ENCODE results near the gene NT5E.
"Not testable (repeated sequence)": the region's sequence is repeated elsewhere in the genome, so short reads cannot be mapped to it uniquely, and the experiment has no call there.

NT5E gene

DNA sequence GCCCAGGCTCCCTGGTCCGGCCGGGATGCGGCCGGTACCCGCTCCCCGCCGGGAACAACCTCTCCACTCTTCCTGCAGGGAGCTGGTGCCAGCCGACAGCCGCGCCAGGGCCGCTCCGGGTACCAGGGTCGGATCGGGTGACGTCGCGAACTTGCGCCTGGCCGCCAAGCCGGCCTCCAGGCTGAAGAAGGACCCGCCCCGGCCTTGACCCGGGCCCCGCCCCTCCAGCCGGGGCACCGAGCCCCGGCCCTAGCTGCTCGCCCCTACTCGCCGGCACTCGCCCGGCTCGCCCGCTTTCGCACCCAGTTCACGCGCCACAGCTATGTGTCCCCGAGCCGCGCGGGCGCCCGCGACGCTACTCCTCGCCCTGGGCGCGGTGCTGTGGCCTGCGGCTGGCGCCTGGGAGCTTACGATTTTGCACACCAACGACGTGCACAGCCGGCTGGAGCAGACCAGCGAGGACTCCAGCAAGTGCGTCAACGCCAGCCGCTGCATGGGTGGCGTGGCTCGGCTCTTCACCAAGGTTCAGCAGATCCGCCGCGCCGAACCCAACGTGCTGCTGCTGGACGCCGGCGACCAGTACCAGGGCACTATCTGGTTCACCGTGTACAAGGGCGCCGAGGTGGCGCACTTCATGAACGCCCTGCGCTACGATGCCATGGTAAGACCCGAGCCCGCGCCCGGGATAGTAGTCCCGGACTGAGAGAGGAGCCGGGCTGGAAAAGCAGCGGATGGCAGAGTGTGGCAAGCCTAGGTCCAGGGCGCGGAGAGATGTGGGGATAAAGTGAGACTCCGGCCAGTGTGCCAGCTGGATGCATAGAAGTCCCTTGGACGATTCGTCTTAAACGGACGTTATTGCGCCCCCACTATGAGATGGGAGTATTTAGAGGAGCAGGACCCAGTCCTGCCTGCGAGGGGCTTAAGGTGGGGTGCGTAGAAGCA, at the start of gene NT5E:
NT5E (plus strand) TSS at position 266 of the 942 bp plus-strand sequence; CDS start at position 323, 57 bp downstream.
- DNase-seq (ENCODE audit: low read depth): no peak

DNA sequence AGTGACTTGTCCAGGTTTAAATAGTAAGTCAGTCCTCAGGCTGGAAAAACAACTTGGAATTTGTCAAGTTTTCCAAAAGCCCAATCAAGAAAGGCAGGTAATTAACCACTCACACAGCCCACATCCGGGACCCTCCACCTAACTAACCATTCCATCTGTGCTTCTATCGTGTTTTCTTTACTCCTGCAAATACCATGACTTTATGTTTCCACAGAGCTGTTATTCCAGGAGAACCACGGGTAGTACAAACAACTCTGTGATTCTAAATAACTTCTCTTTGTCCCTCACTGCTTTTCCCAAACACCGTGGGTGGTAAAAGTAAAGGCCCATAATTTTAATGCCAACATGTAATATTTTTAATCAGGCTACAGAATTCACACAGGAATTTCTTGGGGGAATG, 49.6 kb upstream of the NT5E start:
- DNase-seq (ENCODE audit: low read depth): no peak

DNA sequence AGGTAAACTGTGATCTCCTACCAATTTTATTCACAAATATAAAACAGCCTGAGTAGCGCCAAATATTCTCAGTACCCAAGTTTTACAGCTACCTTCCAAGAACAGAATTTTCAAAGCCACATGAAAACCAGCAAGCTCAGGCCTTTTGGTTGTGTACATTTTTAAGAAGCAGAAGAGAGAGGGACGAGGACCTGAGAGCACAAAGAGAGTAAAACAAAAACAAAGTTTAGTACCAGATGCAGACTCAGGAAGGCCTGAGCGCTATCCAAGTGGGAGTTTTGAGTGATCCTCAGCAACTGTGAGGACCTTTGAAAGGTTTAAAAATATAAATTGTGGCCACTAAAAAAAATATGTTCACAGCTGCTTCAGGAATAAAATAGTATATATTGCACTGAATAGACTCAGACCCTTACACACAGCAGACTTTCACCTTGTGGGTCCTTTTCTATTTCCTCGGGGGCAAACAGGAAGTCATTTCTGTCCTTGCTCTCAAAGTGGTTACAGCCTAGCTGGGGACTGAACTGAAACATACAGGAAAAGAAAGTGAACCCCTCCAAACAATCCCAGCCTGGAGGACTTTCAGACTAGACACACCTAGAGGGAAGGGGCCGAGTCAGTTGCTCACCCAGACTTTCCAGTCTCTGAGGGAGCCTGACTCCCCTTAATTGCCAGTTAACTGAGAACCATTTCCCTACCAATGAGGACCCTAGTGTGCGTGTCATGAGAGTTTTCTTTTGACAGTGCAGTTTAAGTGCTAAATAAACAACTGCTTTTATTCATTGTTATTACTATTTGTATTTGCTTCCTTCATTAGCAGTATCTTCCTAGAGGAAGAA, 48.5 kb upstream of the NT5E start:
- no peak for DNase-seq (ENCODE audit: low read depth)

DNA sequence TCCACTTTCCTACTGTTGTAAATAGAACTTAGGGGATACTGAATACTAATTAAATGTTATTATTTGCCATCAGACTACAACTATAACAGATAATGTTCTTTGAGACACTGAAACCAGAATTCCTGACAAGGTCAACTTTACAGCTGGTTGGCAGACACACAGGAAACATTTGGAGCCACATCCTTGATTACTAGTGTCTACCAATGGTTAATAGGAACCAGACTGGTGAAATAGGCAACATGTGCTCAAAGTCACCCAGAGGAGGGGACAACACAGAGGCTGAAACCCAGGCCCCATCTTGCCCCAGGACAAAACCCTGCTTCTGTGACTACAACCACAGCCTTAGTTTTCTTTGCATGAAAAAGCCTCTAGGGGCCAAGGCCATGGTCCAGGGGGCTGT, 47.8 kb upstream of the NT5E start:
- no peak for DNase-seq (ENCODE audit: low read depth)

DNA sequence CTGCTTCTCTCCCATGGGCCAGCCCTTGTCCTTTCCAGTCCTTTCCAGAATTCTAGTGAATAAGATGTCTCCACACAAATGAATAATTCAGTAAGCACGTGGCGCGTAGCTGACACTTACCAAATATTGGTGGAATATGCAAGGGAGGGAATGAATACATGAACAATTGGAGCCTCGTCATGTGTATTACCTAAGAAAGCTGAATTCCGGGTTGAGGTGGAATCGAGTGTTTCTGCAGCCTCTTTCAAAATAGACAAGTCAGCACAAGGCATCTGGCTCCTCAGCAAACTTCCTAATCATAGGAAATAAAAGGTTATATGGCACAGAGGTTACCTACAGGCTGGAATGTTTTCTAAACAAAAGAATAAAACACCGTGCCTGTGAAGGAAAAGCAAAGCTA, 47.0 kb upstream of the NT5E start:
- DNase-seq (ENCODE audit: low read depth): no peak

DNA sequence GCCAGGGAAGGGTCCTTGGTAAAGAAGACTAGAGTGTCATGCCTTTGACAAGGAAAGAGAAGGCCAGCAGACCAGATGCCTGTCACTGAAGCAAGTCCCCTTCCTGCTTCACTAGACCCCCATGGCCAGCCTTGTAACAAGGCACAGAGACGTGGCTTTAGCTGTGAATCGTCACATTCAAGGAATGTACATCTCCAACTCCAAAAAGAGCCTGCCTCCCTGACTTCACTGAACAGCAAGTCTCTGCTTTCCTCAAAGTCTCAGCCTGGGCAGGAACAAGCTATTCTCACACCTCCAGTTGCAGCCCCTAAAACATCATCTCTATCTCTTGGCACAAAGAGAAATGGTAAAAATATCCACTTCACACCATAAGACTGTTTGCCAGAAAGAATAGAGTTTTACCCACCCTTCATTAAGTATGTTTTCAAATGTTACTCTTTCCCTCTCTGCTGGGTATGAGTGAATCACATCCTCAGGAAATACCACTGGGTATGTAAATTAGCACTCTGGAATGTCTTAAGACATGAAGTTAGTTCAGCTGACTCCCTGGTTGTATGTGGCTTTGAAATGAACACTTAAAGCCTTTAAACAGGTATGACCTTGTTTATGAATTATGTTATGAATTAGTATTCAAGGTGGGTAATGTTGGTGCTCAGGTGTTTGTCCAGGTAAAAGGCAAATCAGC, 46.4 kb upstream of the NT5E start:
- DNase-seq (ENCODE audit: low read depth): no peak

DNA sequence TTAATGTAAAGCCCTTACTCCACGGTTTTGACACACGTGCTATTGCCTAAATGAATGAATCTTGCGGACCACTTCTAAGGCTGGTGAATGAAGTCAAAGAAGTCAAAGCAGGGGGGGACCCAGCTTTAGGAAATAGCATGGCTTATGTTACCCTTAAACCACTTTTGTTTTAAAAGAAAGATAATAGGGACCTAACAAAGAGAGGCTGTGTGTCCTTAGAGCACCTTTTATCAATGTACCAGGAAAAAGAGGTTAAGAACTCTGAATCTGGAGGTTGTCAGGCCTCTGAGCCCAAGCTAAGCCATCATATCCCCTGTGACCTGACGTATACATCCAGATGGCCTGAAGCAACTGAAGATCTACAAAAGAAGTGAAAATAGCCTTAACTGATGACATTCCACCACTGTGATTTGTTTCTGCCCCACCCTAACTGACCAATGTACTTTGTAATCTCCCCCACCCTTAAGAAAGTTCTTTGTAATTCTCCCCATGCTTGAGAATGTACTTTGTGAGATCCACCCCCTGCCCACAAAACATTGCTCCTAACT, 45.8 kb upstream of the NT5E start:
- not testable (repeated sequence) for DNase-seq (ENCODE audit: low read depth)

DNA sequence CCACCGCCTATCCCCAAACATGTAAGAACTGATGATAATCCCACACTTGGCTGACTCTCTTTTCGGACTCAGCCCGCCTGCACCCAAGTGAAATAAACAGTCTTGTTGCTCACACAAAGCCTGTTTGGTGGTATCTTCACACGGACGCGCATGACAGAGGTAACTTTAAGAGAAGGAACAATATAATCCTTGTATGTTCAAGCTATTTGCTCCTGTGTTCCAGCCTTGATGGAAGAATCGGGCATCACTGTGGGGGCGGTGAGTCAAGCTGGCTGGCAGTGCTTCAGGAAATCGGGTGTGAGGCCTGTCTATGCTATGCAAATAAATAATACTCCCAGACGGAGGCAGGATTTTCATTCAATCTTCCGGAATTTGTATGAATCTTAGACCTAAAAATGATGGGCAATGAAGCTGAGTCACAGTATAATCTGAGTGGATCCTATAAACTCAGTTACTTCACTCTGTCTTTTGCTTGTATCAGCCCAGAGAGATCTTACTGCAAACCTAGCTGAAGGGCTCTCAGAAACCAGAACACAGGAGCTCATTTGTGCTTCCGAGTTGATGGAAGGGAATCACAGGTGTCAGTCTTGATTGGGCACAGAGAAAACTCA, 45.2 kb upstream of the NT5E start:
- no peak for DNase-seq (ENCODE audit: low read depth)

DNA sequence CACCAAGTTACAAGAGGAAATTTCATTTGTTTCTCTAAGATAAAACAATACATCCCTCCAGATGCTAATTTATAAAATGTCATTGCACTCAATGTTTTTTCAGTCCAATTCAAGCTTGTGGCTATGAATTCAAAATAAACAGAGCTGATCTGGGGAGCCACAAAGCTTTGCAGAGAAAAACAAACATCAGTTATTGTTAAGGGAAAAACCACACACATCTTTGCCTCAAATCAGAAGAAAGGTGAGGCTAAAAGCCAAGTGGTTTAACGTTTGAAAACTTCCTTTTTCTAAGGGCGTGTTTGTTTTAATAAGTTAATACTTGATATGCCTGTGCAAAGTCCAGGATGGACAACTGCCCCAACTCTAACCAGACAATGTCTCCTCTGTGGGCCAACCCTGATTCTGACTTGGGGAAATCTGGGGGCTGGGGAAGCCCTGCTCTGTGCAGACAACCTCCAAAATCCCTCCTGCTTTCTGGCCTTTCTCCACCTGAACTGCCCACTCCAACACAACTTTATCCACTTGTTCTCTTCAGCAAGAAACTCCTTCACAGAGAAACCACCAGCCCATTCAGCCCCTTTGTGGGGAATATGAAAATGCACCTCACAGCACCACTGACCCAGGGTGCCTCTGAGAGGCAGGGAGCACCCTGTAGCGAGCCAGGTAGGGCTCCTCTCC, 44.6 kb upstream of the NT5E start:
- DNase-seq (ENCODE audit: low read depth): no peak

DNA sequence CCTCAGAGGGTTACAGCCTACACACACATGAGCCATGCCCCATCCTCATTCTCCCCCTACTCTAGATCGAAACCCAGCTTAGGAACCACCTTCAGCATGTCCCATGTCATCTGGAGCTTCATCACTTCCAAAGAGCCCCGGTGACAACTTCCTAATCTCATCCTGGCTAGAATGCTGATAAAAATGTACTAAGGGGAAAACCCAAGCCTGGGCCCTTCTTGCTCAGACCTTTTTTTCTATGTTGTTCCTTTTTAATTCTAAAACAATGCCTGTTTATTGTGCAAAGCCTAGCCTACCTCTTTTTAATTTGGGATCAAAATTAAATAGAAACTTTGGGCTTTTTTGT, 44.1 kb upstream of the NT5E start:
- no peak for DNase-seq (ENCODE audit: low read depth)

DNA sequence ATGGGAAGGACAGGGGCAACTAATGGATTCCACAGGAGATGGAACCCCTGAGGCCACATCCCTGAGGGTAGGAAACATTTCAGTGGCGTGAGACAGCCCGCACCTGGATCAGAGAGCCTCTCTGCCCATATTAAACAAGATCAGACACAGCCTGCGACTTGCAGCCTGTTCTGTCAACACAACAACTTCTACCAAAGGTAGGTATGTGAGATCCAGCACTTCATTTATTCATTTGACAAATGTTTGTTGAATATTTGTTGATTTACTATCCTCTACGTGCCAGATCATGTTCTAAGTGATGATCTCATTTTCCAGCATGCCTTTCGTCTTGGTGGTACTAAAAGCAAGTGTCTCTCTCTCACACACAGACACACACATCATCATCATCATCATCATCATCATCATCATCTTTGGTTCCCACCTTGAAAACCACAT, 43.2 kb upstream of the NT5E start:
- DNase-seq (ENCODE audit: low read depth): no peak

DNA sequence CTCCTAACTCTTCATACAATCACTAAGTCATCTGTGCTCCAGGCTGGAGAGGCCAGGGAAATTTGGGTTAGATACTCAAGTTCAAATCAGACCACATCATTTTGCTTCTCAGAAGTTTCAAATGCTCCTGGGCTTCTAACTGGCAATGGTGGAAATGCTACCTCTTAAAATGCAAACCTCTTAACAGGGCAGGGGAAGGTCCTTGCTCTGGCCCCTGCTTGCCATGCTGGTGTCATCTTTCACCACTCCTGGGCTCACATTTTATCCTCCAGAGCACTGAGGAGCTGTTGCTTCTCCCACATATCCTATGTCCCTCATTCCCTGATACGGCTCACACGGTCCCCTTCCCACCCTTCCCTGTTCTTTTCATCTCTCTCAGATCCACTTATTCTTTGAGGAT, 41.8 kb upstream of the NT5E start:
- no peak for DNase-seq (ENCODE audit: low read depth)

DNA sequence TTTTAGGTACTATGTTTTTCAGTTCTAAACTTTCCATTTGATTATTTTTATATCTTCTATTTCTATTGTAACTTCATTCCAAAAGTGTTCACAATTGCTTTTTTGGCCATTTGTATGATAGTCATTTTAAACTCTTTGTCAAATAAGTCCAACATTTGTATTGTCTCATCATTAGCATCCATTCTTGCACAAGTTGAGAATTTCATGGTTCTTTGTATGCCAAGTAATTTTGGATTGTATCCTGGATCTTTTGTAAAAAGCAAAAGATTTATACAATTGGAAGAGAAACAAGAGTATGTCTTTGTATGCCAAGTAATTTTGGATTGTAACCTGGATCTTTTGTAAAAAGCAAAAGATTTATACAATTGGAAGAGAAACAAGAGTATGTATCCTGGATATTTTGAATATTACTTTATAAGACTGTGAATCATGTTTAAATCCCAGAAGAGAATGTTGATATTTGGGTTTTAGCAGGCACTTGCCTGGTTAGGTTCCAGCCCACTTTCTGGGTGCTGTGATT, 36.9 kb upstream of the NT5E start:
- no peak for DNase-seq (ENCODE audit: low read depth)

DNA sequence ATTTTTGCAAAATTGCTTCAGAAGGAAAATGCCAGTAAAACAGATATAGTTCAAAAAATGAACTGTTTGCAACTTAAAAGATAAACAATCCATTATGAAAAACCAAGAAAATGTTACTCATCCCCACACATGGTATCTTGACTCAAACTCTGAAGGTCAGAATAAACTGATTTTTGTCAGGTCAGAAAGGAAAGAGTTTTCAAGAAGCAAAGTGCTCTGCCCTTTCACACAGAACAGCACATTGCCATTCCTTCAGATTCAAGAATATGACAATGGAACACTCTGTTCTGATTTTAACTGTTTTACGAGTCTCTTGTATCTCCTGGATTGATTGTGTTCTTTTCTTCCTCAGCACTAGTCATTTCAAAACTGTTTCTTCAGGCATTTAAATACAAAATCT, 33.8 kb upstream of the NT5E start:
- no peak for DNase-seq (ENCODE audit: low read depth)

DNA sequence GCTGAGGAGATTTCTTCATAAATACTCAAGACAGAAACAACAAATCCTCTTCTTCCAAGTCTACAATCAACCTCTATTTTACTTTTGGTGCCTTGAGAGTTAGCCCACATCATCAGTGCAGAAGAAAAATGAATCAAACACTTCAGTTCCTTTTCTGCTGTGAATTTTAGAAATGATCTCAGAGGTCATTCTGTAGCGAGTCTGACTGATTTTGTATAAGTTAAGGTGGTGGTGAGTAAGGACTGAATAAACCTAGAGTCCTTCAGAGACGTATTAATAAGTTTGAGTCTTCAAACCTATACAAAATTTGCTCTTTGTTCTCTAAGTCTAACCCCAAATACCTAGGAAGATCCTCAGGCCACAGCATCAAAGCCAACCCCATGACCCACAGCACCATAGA, 33.1 kb upstream of the NT5E start:
- DNase-seq (ENCODE audit: low read depth): no peak

DNA sequence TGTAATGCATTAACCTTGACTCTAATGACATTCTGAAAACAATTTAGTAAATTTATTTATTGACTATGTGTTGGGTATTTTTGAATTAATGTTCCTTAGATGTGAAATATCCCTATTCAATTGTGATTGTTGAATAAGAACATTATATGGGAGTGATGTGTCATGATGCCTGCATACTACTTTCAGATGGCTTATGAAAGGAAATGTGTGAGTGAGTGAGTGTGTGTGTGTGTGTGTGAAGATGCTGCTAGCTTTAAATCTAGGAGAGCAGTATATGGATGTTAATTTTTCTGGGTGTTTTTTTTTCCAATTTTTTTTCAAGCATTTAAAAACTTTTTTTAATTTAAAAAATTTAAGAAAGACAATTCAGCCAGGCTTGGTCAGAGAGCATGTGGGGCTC, 32.5 kb upstream of the NT5E start:
- no peak for DNase-seq (ENCODE audit: low read depth)

DNA sequence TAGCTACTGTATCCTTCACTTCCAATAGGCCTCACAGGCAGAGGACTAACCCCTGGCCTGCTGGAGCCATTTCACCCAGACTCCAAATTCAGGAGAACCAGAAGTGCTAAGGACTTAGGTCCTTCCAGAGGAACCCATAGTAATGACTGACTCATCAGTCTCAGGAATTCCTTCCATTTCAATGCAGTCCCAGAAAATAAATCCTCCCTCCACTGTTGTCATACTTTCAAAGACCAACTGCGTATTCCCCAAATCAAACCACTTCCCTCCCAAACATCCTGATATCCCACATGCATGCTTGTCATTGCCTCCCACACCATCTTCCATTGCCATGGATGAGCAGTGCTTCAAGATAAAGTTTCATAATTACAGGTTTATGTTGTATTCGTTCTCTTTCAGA, 31.8 kb upstream of the NT5E start:
- DNase-seq (ENCODE audit: low read depth): no peak

DNA sequence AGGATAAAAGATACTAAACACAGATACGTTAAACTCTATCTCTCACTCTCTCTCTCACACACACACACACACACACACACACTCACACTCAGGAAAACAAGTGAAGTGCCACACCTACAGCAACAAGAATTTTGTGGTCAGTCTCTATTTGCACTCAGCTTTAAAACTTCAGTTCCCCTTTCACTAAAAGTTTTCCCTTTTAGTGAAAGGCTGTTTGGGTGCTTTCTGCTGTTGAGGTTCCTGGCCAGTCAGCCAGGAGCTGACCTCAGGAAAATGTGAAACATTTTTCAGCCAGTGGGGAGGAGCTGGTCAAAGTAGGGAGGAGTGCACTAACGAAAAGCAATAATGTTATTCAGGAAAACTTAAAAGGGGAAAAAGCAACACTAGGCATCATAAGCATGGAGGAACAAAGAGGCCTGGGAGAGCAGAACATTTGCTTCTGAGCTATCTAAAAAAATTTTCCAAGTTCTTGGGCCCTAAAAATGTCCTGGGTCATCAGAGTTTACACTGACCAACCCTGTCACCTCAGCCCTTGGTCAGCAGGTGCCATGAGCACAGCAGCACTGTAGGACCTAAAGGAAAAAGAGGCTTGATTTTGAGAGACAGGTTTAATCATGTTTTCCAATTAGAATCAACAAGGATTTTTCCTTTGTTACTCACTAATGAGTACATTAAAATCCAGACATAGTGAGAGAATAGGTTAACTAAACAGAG, 30.7 kb upstream of the NT5E start:
- no peak for DNase-seq (ENCODE audit: low read depth)

DNA sequence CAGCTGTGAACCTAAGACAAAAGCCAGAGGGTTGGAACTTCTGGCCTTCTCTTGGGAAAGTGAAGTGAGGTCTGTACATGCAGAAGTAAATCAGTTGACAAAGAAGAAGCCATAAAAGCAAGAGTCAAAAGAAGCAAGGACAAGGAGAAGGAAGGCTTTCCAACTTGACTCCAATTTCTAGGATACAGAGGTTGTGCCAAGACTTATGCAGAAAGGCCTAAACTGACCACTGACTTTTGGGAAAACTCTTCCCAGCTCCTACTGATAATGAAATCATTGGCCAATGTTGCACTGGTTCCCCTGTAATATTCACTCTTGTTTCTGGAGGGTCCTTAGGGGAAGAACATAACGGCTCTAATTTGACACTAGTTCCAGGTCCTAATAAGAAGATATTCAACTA, 29.3 kb upstream of the NT5E start:
- DNase-seq (ENCODE audit: low read depth): no peak

DNA sequence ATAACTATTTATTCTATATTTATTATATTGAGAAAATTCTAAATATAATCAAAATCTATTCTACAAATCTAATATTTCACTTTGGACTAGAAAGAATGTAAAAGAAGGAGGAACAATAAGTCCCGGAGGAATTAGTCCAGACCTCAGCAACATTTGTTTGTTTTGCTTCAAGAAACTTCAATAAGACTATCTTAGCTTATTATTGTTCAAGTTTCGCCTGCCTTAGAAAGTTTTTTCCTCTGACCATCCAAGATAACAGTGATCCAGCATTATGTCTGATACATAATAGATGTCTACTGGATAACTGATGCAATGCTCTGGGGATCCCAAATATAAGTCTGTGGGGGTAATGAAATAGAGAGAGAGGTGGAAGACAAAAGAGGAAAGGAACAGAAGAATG, 28.7 kb upstream of the NT5E start:
- DNase-seq (ENCODE audit: low read depth): no peak
